HepG2 (cell line): ENCODE results near the gene WDR54. TPM values are rescaled to one million over a fixed set of nuclear protein-coding genes. Genes with fewer than 3 reads are reported as not detected.

Source experiments
- ADNP ChIP-seq: sonication (generic); formaldehyde crosslinking; IDR thresholded peaks from 2 replicates; pipeline ENCODE4 v1.4.0; 2020; ENCODE audit warnings: missing genetic modification reagents
- AGO1 ChIP-seq: fragments of 200-400 bp; formaldehyde crosslinking; IDR thresholded peaks from 2 replicates; pipeline ENCODE4 v1.6.1; 2017; ENCODE audit warnings: mild to moderate bottlenecking, low read depth, low read length, moderate library complexity; ENCODE audit not compliant: poor library complexity, severe bottlenecking
- ATRX ChIP-seq: sonication (generic); formaldehyde crosslinking; IDR thresholded peaks from 2 replicates; pipeline ENCODE4 v1.4.0; 2020; ENCODE audit warnings: missing genetic modification reagents, borderline replicate concordance
- FOXP4 ChIP-seq: sonication (generic); formaldehyde crosslinking; IDR thresholded peaks from 2 replicates; pipeline ENCODE4 v1.4.0; 2020; ENCODE audit warnings: missing genetic modification reagents
- HMG20B ChIP-seq: conservative IDR thresholded peaks from 2 replicates; pipeline ENCODE4 v1.6.1; 2016; ENCODE audit warnings: missing genetic modification reagents, missing compliant biosample characterization
- NCOA2 ChIP-seq: sonication (generic); formaldehyde crosslinking; IDR thresholded peaks from 2 replicates; pipeline ENCODE4 v1.8.0; 2022; ENCODE audit warnings: inconsistent platforms
- PAWR ChIP-seq: sonication (generic); formaldehyde crosslinking; IDR thresholded peaks from 2 replicates; pipeline ENCODE4 v1.4.0; 2020; ENCODE audit warnings: missing genetic modification reagents, mild to moderate bottlenecking, borderline replicate concordance
- TOE1 ChIP-seq: sonication (generic); formaldehyde crosslinking; IDR thresholded peaks from 2 replicates; pipeline ENCODE4 v1.4.0; 2020; ENCODE audit warnings: mild to moderate bottlenecking, missing genetic modification reagents
- ZBTB7B ChIP-seq: sonication (generic); formaldehyde crosslinking; IDR thresholded peaks from 2 replicates; pipeline ENCODE4 v1.4.0; 2020; ENCODE audit warnings: missing genetic modification reagents
- ZFY ChIP-seq: sonication (generic); formaldehyde crosslinking; IDR thresholded peaks from 2 replicates; pipeline ENCODE4 v1.4.0; 2020; ENCODE audit warnings: missing genetic modification reagents
- ZKSCAN1 ChIP-seq: fragments of 150-350 bp; IDR thresholded peaks from 2 replicates; pipeline ENCODE4 v1.6.1; 2014; ENCODE audit warnings: low read length
- ZNF136 ChIP-seq: sonication (generic); formaldehyde crosslinking; IDR thresholded peaks from 2 replicates; pipeline ENCODE4 v1.8.1; 2022; ENCODE audit warnings: low read depth, mild to moderate bottlenecking, moderate library complexity, missing genetic modification reagents
- ZNF383 ChIP-seq: sonication (generic); formaldehyde crosslinking; IDR thresholded peaks from 2 replicates; pipeline ENCODE4 v1.4.0; 2020; ENCODE audit warnings: missing genetic modification reagents, mild to moderate bottlenecking, borderline replicate concordance
- ZNF589 ChIP-seq: sonication (generic); formaldehyde crosslinking; conservative IDR thresholded peaks from 2 replicates; pipeline ENCODE4 v1.8.0; 2022; ENCODE audit warnings: mild to moderate bottlenecking, moderate library complexity, missing genetic modification reagents
- ZNF75D ChIP-seq: sonication (generic); formaldehyde crosslinking; IDR thresholded peaks from 2 replicates; pipeline ENCODE4 v1.8.1; 2023; ENCODE audit warnings: missing genetic modification reagents, mild to moderate bottlenecking, borderline replicate concordance
- ZNF770 ChIP-seq: sonication (generic); formaldehyde crosslinking; IDR thresholded peaks from 2 replicates; pipeline ENCODE4 v1.5.0; 2020; ENCODE audit warnings: mild to moderate bottlenecking, missing genetic modification reagents
- ZNF772 ChIP-seq: sonication (generic); formaldehyde crosslinking; IDR thresholded peaks from 2 replicates; pipeline ENCODE4 v1.5.0; 2020; ENCODE audit warnings: mild to moderate bottlenecking, missing genetic modification reagents
- polyA plus RNA-seq, 8 experiments: library from polyadenylated mRNA; depleted of rRNA in 3 of 8; stranded (reverse) in 7 of 8; unstranded in 1 of 8; fragments of >200 nt; fragmentation: Illumina TruSeq in 4 of 8; extraction: Trizol in 4 of 8; gene quantifications; 2 replicates each; pipeline versions ENCODE4 v1.2.1 to v1.2.3, GENCODE V29; 2011 to 2016; ENCODE audit warnings: low read depth in 4 of 8, missing spikeins in 1 of 8, mixed read lengths in 1 of 8; ENCODE audit not compliant: insufficient read depth in 1 of 8
- total RNA-seq, 5 experiments: library from RNA; depleted of rRNA; stranded (reverse); fragments of >200 nt; fragmentation: Illumina TruSeq; extraction: Trizol; gene quantifications; 2 replicates each; pipeline ENCODE4 v1.2.3, GENCODE V29; 2016; ENCODE audit warnings: low read depth in 1 of 5
- TF ChIP-seq, protein P1 (sequence below): sonication (generic); formaldehyde crosslinking; IDR thresholded peaks from 2 replicates; pipeline ENCODE4 v1.4.0; 2020; ENCODE audit warnings: missing genetic modification reagents
- TF ChIP-seq, protein P2 (sequence below): sonication (generic); formaldehyde crosslinking; IDR thresholded peaks from 2 replicates; pipeline ENCODE4 v1.4.0; 2020; ENCODE audit warnings: missing genetic modification reagents, borderline replicate concordance
- TF ChIP-seq, protein P3 (sequence below): sonication (generic); formaldehyde crosslinking; IDR thresholded peaks from 2 replicates; pipeline ENCODE4 v1.5.1; 2020; ENCODE audit warnings: missing genetic modification reagents, mild to moderate bottlenecking, borderline replicate concordance

The WDR54 gene
- total and polyA plus RNA-seq, 2 of the 13 experiments (the other 11 are each of a cell fraction or from before 2014, with no cell fraction given), result 2.0 to 17.3 TPM

DNA sequence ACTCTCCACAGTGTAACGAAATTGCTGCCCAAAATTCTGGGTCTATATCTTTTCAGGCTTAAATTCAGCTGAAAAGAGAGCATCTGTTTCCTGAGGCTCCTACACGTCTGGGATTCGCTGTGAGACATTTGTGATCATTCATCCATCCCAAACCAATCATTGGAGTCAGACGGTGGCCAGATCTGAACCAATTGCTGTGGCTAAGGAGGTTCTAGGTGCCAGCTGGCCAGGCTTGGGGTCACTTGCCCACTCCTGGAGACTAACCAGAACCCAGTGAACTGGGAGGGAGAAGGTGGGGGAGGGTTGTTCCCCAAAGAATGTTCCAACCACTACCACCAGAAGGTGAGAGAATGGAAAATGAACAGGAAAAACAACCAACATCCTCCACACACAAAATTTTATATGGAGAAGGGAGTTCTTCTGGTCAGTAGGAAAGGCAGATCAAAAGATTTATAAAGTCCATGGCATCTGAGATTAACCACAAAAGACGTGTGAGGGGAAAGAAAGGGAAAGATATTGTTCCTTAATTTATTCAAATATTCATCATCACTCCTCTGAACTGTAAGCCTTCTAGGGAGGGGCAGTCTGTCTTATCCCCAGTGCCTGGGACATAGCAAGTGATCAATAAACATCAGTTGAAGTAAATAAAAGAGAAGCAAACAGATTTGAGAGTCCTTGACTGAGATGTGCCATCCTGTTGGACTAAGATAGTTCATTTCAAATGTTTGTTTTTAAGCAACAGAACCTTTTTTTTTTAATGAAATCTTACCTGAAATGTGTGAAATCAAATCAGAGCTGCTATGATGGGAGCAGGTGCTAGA is 23.2 kb downstream of the WDR54 start (continued):
- TF ChIP-seq, protein P1, sequence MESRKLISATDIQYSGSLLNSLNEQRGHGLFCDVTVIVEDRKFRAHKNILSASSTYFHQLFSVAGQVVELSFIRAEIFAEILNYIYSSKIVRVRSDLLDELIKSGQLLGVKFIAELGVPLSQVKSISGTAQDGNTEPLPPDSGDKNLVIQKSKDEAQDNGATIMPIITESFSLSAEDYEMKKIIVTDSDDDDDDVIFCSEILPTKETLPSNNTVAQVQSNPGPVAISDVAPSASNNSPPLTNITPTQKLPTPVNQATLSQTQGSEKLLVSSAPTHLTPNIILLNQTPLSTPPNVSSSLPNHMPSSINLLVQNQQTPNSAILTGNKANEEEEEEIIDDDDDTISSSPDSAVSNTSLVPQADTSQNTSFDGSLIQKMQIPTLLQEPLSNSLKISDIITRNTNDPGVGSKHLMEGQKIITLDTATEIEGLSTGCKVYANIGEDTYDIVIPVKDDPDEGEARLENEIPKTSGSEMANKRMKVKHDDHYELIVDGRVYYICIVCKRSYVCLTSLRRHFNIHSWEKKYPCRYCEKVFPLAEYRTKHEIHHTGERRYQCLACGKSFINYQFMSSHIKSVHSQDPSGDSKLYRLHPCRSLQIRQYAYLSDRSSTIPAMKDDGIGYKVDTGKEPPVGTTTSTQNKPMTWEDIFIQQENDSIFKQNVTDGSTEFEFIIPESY, result no peak
- TF ChIP-seq, protein P2, sequence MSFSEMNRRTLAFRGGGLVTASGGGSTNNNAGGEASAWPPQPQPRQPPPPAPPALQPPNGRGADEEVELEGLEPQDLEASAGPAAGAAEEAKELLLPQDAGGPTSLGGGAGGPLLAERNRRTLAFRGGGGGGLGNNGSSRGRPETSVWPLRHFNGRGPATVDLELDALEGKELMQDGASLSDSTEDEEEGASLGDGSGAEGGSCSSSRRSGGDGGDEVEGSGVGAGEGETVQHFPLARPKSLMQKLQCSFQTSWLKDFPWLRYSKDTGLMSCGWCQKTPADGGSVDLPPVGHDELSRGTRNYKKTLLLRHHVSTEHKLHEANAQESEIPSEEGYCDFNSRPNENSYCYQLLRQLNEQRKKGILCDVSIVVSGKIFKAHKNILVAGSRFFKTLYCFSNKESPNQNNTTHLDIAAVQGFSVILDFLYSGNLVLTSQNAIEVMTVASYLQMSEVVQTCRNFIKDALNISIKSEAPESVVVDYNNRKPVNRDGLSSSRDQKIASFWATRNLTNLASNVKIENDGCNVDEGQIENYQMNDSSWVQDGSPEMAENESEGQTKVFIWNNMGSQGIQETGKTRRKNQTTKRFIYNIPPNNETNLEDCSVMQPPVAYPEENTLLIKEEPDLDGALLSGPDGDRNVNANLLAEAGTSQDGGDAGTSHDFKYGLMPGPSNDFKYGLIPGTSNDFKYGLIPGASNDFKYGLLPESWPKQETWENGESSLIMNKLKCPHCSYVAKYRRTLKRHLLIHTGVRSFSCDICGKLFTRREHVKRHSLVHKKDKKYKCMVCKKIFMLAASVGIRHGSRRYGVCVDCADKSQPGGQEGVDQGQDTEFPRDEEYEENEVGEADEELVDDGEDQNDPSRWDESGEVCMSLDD (CRISPR knock-in tag), result no peak
- TF ChIP-seq HMG20B (CRISPR knock-in tag), result no peak
- TF ChIP-seq TOE1 (CRISPR knock-in tag), result no peak
- no peak for TF ChIP-seq ZFY (CRISPR knock-in tag)
- TF ChIP-seq AGO1, result no peak
- no peak for TF ChIP-seq ZBTB7B (CRISPR knock-in tag)
- TF ChIP-seq ZNF589 (CRISPR knock-in tag), result no peak
- TF ChIP-seq ZNF383, result no peak
- TF ChIP-seq FOXP4 (CRISPR knock-in tag), result peak; percentile 54; the same call in 1 of the 2 replicates
- no peak for TF ChIP-seq ATRX
- no peak for TF ChIP-seq ZKSCAN1
- no peak for TF ChIP-seq ZNF75D (CRISPR knock-in tag)
- no peak; the same call in 1 of the 2 replicates for TF ChIP-seq NCOA2
- TF ChIP-seq, protein P3, sequence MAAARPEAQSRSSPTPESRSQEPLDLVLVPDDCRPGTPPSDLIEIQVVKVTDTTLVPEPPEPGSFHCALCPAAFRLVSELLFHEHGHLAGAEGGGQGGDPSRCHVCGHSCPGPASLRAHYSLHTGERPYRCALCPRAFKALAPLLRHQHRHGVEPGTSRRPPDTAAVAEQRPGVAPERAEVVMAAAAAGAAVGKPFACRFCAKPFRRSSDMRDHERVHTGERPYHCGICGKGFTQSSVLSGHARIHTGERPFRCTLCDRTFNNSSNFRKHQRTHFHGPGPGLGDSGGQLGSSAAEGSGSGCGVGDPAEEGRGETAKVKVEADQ (CRISPR knock-in tag), result no peak
- no peak for TF ChIP-seq ZNF772 (CRISPR knock-in tag)
- TF ChIP-seq ADNP (CRISPR knock-in tag), result peak; percentile 52; the same call in 1 of the 2 replicates
- no peak for TF ChIP-seq ZNF770 (CRISPR knock-in tag)
- TF ChIP-seq PAWR (CRISPR knock-in tag), result no peak
- TF ChIP-seq ZNF136 (CRISPR knock-in tag), result no peak
